ENCODE measurements around the gene RPS27L.

Gene RPS27L

DNA sequence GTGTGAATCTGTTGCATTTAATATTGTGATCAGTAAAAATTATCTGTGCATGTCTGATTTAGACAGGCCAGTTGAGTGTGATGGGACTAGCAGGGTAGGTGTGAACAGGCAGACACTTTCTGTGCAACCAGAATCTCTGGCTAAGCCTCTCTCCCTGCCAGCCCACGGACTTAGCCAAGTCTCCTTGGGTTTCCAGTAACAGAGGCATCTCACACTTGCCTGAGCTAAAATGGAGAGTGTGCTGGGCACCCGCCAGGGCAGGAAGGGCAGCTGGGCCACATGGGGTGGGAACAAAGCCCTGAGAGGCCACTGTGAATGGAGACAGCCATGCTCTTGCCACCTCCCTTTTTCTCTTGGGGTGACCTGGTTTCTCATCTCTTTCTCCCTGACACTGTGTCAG is 12.5 kb upstream of the RPS27L start:
- Histone ChIP-seq H3K4me3 (ENCODE audit: low read depth, low read length) (no peak overlapping the region), H3K27me3 (no peaks in the 10 kb centered on the region), H3K9me3 (no peaks in the 10 kb centered on the region), H3K36me3 (no peaks in the 10 kb centered on the region), H3K4me1 (no peaks in the 10 kb centered on the region)
- TF ChIP-seq, protein P1, sequence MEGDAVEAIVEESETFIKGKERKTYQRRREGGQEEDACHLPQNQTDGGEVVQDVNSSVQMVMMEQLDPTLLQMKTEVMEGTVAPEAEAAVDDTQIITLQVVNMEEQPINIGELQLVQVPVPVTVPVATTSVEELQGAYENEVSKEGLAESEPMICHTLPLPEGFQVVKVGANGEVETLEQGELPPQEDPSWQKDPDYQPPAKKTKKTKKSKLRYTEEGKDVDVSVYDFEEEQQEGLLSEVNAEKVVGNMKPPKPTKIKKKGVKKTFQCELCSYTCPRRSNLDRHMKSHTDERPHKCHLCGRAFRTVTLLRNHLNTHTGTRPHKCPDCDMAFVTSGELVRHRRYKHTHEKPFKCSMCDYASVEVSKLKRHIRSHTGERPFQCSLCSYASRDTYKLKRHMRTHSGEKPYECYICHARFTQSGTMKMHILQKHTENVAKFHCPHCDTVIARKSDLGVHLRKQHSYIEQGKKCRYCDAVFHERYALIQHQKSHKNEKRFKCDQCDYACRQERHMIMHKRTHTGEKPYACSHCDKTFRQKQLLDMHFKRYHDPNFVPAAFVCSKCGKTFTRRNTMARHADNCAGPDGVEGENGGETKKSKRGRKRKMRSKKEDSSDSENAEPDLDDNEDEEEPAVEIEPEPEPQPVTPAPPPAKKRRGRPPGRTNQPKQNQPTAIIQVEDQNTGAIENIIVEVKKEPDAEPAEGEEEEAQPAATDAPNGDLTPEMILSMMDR (IDR thresholded peaks at IDR 0.05; ENCODE audit: low read depth, low read length), result no peak
- DNase-seq, result no peak

DNA sequence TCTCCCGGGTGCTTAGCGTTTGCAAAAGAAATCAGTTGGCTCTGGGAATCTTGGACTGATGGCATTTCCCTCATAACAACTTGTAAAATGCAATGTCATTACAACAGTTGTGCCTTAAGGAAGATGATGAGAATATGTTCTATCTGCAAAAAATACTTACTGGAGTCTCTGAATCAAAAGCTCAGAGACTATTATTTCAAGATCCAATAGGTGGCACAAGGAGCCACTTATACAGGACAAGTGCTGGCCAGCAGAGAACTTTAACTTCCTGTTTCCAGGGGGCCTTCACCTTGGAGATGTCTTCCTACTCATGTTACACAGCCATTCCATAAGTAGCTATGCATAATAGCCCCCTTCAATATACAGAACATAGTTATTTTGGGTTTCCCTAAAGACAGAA is 8.9 kb upstream of the RPS27L start:
- Histone ChIP-seq H3K27me3 (no peaks in the 10 kb centered on the region), H3K9me3 (no peaks in the 10 kb centered on the region), H3K36me3 (no peaks in the 10 kb centered on the region), H3K4me3 (ENCODE audit: low read depth, low read length) (no peak overlapping the region), H3K4me1 (no peaks in the 10 kb centered on the region)
- no peak for DNase-seq
- TF ChIP-seq, protein P1 (IDR thresholded peaks at IDR 0.05; ENCODE audit: low read depth, low read length), result no peak

DNA sequence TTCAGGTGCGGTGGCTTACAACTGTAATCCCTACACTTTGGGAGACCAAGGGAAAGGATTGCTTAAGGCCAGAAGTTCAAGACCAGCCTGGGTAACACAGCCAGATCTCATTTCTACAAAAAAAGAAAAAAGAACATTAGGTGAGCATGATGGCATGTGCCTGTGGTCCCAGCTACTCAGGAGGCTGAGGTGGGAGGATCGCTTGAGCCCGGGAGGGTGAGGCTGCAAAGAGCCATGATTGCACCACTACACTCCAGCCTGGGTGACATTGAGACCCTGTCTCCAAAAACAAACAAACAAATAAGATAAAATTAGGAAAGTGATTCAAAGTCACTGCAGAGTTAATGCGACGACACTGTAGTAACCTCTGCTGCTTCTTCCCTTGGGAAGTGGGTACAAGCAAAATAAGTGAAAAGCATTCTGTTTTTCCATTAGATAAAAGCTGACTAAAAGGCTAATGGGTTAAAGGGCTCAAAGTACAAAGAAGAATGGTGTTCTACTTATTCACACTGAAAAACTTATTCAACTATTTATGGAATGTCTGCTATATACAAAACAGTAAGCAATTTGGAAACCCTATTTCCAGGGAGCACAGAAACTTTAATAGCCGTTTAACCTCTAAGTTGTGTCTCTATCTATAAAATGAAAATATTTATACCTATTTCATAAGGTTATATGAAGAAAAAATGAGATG is 8.0 kb upstream of the RPS27L start:
- Histone ChIP-seq H3K4me3 (ENCODE audit: low read depth, low read length) (no peak overlapping the region), H3K27me3 (no peaks in the 10 kb centered on the region), H3K9me3 (no peaks in the 10 kb centered on the region), H3K4me1 (no peaks in the 10 kb centered on the region), H3K36me3 (no peaks in the 10 kb centered on the region)
- no peak for DNase-seq
- TF ChIP-seq, protein P1 (IDR thresholded peaks at IDR 0.05; ENCODE audit: low read depth, low read length), result no peak

DNA sequence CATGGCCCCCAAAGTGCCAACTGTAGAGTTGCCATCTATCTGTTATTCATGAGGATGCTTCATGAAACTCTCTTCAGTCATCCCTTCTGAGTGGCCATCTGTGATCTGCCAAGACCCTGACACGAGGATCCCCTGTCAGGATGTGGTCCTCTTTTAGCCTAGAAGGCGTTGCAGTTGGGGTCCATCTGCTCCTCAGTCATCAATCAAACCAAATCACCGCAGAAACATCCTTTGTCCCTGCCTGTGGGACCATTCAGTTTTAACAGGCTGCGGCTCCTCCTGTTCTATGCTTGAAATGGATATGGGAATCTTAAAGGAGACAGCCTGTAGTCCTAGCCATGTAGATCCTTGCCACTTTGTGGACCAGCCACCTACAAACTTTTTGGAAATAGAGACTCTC is 5.9 kb upstream of the RPS27L start:
- Histone ChIP-seq H3K4me3 (ENCODE audit: low read depth, low read length) (no peak overlapping the region), H3K9me3 (no peaks in the 10 kb centered on the region), H3K27me3 (no peaks in the 10 kb centered on the region), H3K36me3 (no peaks in the 10 kb centered on the region), H3K4me1 (no peaks in the 10 kb centered on the region)
- TF ChIP-seq, protein P1 (IDR thresholded peaks at IDR 0.05; ENCODE audit: low read depth, low read length), result no peak
- no peak for DNase-seq

DNA sequence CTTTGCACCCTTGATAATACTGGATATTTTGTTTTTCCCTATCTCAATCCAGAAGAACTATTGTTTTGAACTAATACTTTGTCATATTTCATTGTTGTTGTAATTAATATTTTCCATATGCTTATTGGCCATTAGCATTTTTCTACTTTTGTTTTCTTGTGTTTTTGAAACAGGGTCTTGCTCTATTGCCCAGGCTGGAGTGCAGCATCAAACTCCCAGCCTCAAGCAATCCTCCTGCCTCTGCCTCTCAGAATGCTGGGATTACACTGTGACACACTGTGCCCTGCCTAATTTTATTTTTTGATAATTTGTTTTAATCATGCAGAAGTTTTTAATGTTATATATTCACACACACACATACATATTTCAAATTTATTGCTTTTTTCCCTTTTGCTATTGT is 3.4 kb upstream of the RPS27L start:
- Histone ChIP-seq H3K9me3 (no peaks in the 10 kb centered on the region), H3K4me1 (no peaks in the 10 kb centered on the region), H3K4me3 (ENCODE audit: low read depth, low read length) (no peak overlapping the region), H3K36me3 (no peaks in the 10 kb centered on the region), H3K27me3 (no peaks in the 10 kb centered on the region)
- TF ChIP-seq, protein P1 (IDR thresholded peaks at IDR 0.05; ENCODE audit: low read depth, low read length), result no peak
- no peak for DNase-seq

DNA sequence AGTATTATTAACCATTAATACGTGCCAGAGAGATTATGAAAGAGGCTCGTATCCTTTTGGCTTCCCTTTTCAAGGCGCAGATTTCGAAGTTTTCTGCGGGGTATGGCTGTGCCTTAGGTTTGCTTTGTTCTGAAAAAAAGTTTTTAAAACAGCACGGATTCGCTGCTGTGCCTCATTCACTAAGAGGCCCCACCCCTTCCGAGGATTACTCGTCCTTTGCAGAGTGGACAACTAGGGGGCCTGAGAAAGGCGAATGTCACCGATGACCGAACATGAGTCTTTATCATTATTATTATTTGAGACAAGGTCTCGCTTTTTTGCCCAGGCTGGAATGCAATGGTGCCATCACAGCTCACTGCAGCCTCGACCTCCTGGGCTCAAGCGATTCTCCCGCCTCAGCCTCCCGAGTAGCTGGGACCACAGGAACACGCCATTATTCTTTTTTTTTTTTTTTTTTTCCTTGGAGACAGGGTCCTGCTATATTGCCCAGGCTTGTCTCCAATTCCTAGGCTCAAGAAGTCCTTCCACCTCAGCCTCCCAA is 684 bp upstream of the RPS27L start:
- DNase-seq, result peak; percentile 50
- Histone ChIP-seq H3K27me3 (no peaks in the 10 kb centered on the region), H3K9me3 (no peaks in the 10 kb centered on the region), H3K36me3 (0 out of 2 replicates have a peak, but pooled peaks cover 4% of the 10 kb centered on the region), H3K4me3 (ENCODE audit: low read depth, low read length) (peak overlapping the region; percentile 95), H3K4me1 (no peaks in the 10 kb centered on the region)
- TF ChIP-seq, protein P1 (IDR thresholded peaks at IDR 0.05; ENCODE audit: low read depth, low read length), result peak; percentile 19; the same call in 1 of the 2 replicates
